Renal cortex interstitium (tissue), 11 donors: ENCODE measurements around the gene TRAPPC12. TPM values are rescaled to one million over a fixed set of nuclear protein-coding genes. Genes with fewer than 3 reads are reported as not detected.

ENCODE experiments used
- DNase-seq, 11 donors: peaks; one replicate each; pipeline ENCODE4 v3.0.0-alpha.2; 2013; ENCODE audit warnings: low read depth in 9 of 11, low spot score in 4 of 11; ENCODE audit errors: extremely low read depth in 1 of 11
- polyA plus RNA-seq, 3 donors: library from polyadenylated mRNA; unstranded; fragments of 120-200 nt; gene quantifications; one replicate each; pipeline ENCODE4 v1.2.1, GENCODE V29; 2013; ENCODE audit not compliant: insufficient read length in 3 of 3

TRAPPC12 gene
- polyA plus RNA-seq, 3 donors: 66.4 to 102 (median 76.2) TPM

GRCh38 chr2:3458396-3459184 lies 79.1 kb downstream of the TRAPPC12 start:
- no peak for DNase-seq

GRCh38 chr2:3459185-3460015 lies 79.9 kb downstream of the TRAPPC12 start:
- no peak for DNase-seq

- DNase-seq: no peak
These were observed 80.7 kb downstream of the TRAPPC12 start for GRCh38 chr2:3460156-3460555.

GRCh38 chr2:3460831-3461800 lies 81.6 kb downstream of the TRAPPC12 start:
- DNase-seq: peak in 1 of 11 donors; percentile 24

- DNase-seq: peak in 7 of 11 donors; percentile 49 to 76 (median 62)
These were observed 82.5 kb downstream of the TRAPPC12 start for GRCh38 chr2:3461801-3462492.

GRCh38 chr2:3462493-3463104 lies 83.1 kb downstream of the TRAPPC12 start:
- peak in 1 of 11 donors; percentile 22 for DNase-seq

- DNase-seq: no peak
These were observed 83.8 kb downstream of the TRAPPC12 start for GRCh38 chr2:3463186-3463835.

- DNase-seq: no peak
These were observed 84.5 kb downstream of the TRAPPC12 start for GRCh38 chr2:3463944-3464343.

GRCh38 chr2:3464401-3465005 lies 85.0 kb downstream of the TRAPPC12 start:
- no peak for DNase-seq

- DNase-seq: no peak
These were observed 85.8 kb downstream of the TRAPPC12 start for GRCh38 chr2:3465328-3465727.

GRCh38 chr2:3465844-3466481 lies 86.5 kb downstream of the TRAPPC12 start:
- no peak for DNase-seq

- no peak for DNase-seq
These were observed 87.0 kb downstream of the TRAPPC12 start for GRCh38 chr2:3466482-3466863.

- no peak for DNase-seq
These were observed 87.5 kb downstream of the TRAPPC12 start for GRCh38 chr2:3466966-3467365.

- no peak for DNase-seq
These were observed 88.2 kb downstream of the TRAPPC12 start for GRCh38 chr2:3467654-3468053.

- no peak for DNase-seq
These were observed 88.9 kb downstream of the TRAPPC12 start for GRCh38 chr2:3468296-3468988.

- DNase-seq: no peak
These were observed 90.0 kb downstream of the TRAPPC12 start for GRCh38 chr2:3469486-3469885.
